HEK293 (cell line): Measurements from ENCODE around the gene ZNF688.

Source experiments
- CTCF ChIA-PET: fragments of 350-600 bp; formaldehyde crosslinking; extraction: SDS; loops from one replicate; lab custom pipeline; 2021; ENCODE audit warnings: antibody characterized with exemption; lab: Yijun Ruan, JAX
- POLR2A ChIA-PET: fragments of 300-600 bp; formaldehyde crosslinking; extraction: SDS; loops from one replicate; lab custom pipeline; 2020; ENCODE audit warnings: antibody characterized with exemption, inconsistent platforms; lab: Yijun Ruan, JAX
- H3K27ac ChIP-seq: fragments of 200-500 bp; sonication (Bioruptor generic); 2 replicates; pipeline ENCODE4 v1.5.1; 2014; ENCODE audit warnings: low read depth, low read length, control low read depth, inconsistent platforms; ENCODE audit errors: extremely low read depth
- H3K36me3 ChIP-seq, 2 experiments: fragments of 200-500 bp in 1 of 2; sonication (Bioruptor generic) in 1 of 2; 1 replicate in 1 of 2; 2 replicates in 1 of 2; pipeline ENCODE4 v1.5.1; 2014 to 2017; ENCODE audit warnings: inconsistent platforms in 2 of 2, low read length in 2 of 2; ENCODE audit not compliant: control insufficient read depth in 2 of 2, insufficient read depth in 1 of 2
- H3K4me1 ChIP-seq: fragments of 200-500 bp; sonication (Bioruptor generic); 2 replicates; pipeline ENCODE4 v1.5.1; 2014; ENCODE audit warnings: mild to moderate bottlenecking, low read length, inconsistent platforms; ENCODE audit not compliant: control insufficient read depth, insufficient read depth
- H3K4me3 ChIP-seq: 2 replicates; pipeline ENCODE4 v1.5.1; 2011; ENCODE audit warnings: low read depth, mild to moderate bottlenecking, control low read depth, low read length, moderate library complexity
- H3K9me3 ChIP-seq: fragments of 200-500 bp; sonication (Bioruptor generic); 2 replicates; pipeline ENCODE4 v1.5.1; 2014; ENCODE audit warnings: low read depth, low read length, inconsistent platforms; ENCODE audit not compliant: control insufficient read depth, insufficient read depth
- SCRT2 ChIP-seq: fragments of 450-650 bp; formaldehyde crosslinking; IDR thresholded peaks from 2 replicates; pipeline ENCODE4 v1.5.1; 2016; ENCODE audit warnings: missing biosample characterization, missing genetic modification characterization
- ZBTB7A ChIP-seq: fragments of 450-650 bp; formaldehyde crosslinking; IDR thresholded peaks from 2 replicates; pipeline ENCODE4 v1.5.1; 2016; ENCODE audit warnings: low read depth, missing biosample characterization, missing genetic modification characterization
- ZNF114 ChIP-seq: fragments of 450-650 bp; formaldehyde crosslinking; IDR thresholded peaks from 2 replicates; pipeline ENCODE4 v1.5.0; 2017; ENCODE audit warnings: missing biosample characterization, missing genetic modification characterization
- ZNF202 ChIP-seq: fragments of 450-650 bp; formaldehyde crosslinking; IDR thresholded peaks from 2 replicates; pipeline ENCODE4 v1.5.1; 2016; ENCODE audit warnings: missing biosample characterization, missing genetic modification characterization, borderline replicate concordance
- ZNF211 ChIP-seq: fragments of 450-650 bp; formaldehyde crosslinking; IDR thresholded peaks from 2 replicates; pipeline ENCODE4 v1.5.1; 2016; ENCODE audit warnings: low read depth, missing biosample characterization, missing genetic modification characterization
- ZNF248 ChIP-seq: fragments of 450-650 bp; formaldehyde crosslinking; IDR thresholded peaks from 2 replicates; pipeline ENCODE4 v1.5.1; 2017; ENCODE audit warnings: missing biosample characterization, missing genetic modification characterization
- ZNF26 ChIP-seq: fragments of 450-650 bp; formaldehyde crosslinking; IDR thresholded peaks from 2 replicates; pipeline ENCODE4 v1.5.1; 2016; ENCODE audit warnings: missing biosample characterization, missing genetic modification characterization
- ZNF473 ChIP-seq: fragments of 450-650 bp; formaldehyde crosslinking; IDR thresholded peaks from 2 replicates; pipeline ENCODE4 v1.5.1; 2017; ENCODE audit warnings: missing biosample characterization, missing genetic modification characterization
- ZNF561 ChIP-seq: fragments of 450-650 bp; IDR thresholded peaks from 2 replicates; pipeline ENCODE4 v1.5.1; 2018; ENCODE audit warnings: missing biosample characterization, missing genetic modification characterization, borderline replicate concordance
- ZNF585B ChIP-seq: fragments of 450-650 bp; formaldehyde crosslinking; IDR thresholded peaks from 2 replicates; pipeline ENCODE4 v1.5.1; 2016; ENCODE audit warnings: missing biosample characterization, missing genetic modification characterization
- ZNF610 ChIP-seq: fragments of 450-650 bp; formaldehyde crosslinking; IDR thresholded peaks from 2 replicates; pipeline ENCODE4 v1.5.1; 2016; ENCODE audit warnings: missing biosample characterization, missing genetic modification characterization, borderline replicate concordance
- ZNF623 ChIP-seq: fragments of 450-650 bp; formaldehyde crosslinking; IDR thresholded peaks from 2 replicates; pipeline ENCODE4 v1.5.1; 2016; ENCODE audit warnings: missing biosample characterization, missing genetic modification characterization
- ZNF624 ChIP-seq: fragments of 450-650 bp; formaldehyde crosslinking; IDR thresholded peaks from 2 replicates; pipeline ENCODE4 v1.5.1; 2017; ENCODE audit warnings: missing biosample characterization, missing genetic modification characterization
- ZNF747 ChIP-seq: fragments of 450-650 bp; formaldehyde crosslinking; IDR thresholded peaks from 2 replicates; pipeline ENCODE4 v1.5.1; 2016; ENCODE audit warnings: missing biosample characterization, missing genetic modification characterization
- ZSCAN4 ChIP-seq: fragments of 450-650 bp; formaldehyde crosslinking; IDR thresholded peaks from 2 replicates; pipeline ENCODE4 v1.5.1; 2017; ENCODE audit warnings: missing biosample characterization, missing genetic modification characterization
- TF ChIP-seq, protein P1 (sequence below): fragments of 450-650 bp; formaldehyde crosslinking; IDR thresholded peaks from 2 replicates; pipeline ENCODE4 v1.5.1; 2016; ENCODE audit warnings: missing biosample characterization, missing genetic modification characterization
- TF ChIP-seq, protein P2 (sequence below): fragments of 450-650 bp; formaldehyde crosslinking; IDR thresholded peaks from 2 replicates; pipeline ENCODE4 v1.5.1; 2017; ENCODE audit warnings: missing biosample characterization, missing genetic modification characterization
- TF ChIP-seq, protein P3 (sequence below): fragments of 450-650 bp; formaldehyde crosslinking; IDR thresholded peaks from 2 replicates; pipeline ENCODE4 v1.5.1; 2016; ENCODE audit warnings: missing biosample characterization, missing genetic modification characterization, borderline replicate concordance
- TF ChIP-seq, protein P4 (sequence below): fragments of 450-650 bp; formaldehyde crosslinking; IDR thresholded peaks from 2 replicates; pipeline ENCODE4 v1.5.1; 2016; ENCODE audit warnings: missing biosample characterization, missing genetic modification characterization
- TF ChIP-seq, protein P5 (sequence below): fragments of 450-650 bp; formaldehyde crosslinking; IDR thresholded peaks from 2 replicates; pipeline ENCODE4 v1.5.1; 2016; ENCODE audit warnings: missing biosample characterization, missing genetic modification characterization

The ZNF688 gene

GRCh38 chr16:30565526-30565925 is 6.0 kb downstream of the ZNF688 start (continued):
- TF ChIP-seq, protein P1, sequence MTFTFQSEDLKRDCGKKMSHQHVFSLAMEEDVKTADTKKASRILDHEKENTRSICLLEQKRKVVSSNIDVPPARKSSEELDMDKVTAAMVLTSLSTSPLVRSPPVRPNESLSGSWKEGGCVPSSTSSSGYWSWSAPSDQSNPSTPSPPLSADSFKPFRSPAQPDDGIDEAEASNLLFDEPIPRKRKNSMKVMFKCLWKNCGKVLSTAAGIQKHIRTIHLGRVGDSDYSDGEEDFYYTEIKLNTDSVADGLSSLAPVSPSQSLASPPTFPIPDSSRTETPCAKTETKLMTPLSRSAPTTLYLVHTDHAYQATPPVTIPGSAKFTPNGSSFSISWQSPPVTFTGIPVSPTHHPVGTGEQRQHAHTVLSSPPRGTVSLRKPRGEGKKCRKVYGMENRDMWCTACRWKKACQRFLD: no peak
- TF ChIP-seq ZNF585B (tag by site-specific recombination): no peak
- TF ChIP-seq, protein P2, sequence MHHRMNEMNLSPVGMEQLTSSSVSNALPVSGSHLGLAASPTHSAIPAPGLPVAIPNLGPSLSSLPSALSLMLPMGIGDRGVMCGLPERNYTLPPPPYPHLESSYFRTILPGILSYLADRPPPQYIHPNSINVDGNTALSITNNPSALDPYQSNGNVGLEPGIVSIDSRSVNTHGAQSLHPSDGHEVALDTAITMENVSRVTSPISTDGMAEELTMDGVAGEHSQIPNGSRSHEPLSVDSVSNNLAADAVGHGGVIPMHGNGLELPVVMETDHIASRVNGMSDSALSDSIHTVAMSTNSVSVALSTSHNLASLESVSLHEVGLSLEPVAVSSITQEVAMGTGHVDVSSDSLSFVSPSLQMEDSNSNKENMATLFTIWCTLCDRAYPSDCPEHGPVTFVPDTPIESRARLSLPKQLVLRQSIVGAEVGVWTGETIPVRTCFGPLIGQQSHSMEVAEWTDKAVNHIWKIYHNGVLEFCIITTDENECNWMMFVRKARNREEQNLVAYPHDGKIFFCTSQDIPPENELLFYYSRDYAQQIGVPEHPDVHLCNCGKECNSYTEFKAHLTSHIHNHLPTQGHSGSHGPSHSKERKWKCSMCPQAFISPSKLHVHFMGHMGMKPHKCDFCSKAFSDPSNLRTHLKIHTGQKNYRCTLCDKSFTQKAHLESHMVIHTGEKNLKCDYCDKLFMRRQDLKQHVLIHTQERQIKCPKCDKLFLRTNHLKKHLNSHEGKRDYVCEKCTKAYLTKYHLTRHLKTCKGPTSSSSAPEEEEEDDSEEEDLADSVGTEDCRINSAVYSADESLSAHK (tag by site-specific recombination): no peak

DNA sequence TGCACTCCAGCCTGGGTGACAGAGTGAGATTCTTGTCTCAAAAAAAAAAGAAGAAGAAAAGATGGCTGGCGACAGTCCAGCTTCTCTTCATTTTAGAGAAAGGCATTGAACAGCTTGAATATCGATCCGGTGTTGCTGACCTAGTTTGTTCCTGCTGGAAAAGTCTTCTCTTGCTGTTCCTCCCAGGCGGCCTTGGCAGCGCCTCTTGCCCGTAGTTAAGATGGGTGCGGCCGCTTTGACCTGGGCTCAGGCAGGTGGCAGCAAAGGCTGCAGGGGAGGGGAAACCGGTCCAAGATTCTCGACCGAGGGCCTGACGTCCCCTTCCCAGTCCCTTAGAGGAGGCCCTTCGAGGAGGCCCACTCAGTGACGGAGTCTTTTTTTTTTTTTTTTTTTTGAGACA is 9.5 kb downstream of the ZNF688 start:
- H3K36me3 ChIP-seq: no peaks in the 10 kb centered on the region
- TF ChIP-seq, protein P3, sequence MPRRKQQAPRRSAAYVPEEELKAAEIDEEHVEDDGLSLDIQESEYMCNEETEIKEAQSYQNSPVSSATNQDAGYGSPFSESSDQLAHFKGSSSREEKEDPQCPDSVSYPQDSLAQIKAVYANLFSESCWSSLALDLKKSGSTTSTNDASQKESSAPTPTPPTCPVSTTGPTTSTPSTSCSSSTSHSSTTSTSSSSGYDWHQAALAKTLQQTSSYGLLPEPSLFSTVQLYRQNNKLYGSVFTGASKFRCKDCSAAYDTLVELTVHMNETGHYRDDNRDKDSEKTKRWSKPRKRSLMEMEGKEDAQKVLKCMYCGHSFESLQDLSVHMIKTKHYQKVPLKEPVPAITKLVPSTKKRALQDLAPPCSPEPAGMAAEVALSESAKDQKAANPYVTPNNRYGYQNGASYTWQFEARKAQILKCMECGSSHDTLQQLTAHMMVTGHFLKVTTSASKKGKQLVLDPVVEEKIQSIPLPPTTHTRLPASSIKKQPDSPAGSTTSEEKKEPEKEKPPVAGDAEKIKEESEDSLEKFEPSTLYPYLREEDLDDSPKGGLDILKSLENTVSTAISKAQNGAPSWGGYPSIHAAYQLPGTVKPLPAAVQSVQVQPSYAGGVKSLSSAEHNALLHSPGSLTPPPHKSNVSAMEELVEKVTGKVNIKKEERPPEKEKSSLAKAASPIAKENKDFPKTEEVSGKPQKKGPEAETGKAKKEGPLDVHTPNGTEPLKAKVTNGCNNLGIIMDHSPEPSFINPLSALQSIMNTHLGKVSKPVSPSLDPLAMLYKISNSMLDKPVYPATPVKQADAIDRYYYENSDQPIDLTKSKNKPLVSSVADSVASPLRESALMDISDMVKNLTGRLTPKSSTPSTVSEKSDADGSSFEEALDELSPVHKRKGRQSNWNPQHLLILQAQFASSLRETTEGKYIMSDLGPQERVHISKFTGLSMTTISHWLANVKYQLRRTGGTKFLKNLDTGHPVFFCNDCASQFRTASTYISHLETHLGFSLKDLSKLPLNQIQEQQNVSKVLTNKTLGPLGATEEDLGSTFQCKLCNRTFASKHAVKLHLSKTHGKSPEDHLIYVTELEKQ (tag by site-specific recombination): no peak
- TF ChIP-seq ZBTB7A (no peak), ZNF26 (tag by site-specific recombination) (no peak), ZNF248 (tag by site-specific recombination) (no peak), ZNF211 (tag by site-specific recombination) (no peak), ZNF747 (tag by site-specific recombination) (no peak), ZNF202 (tag by site-specific recombination) (no peak), ZNF114 (tag by site-specific recombination) (no peak), ZSCAN4 (no peak), ZNF624 (no peak), SCRT2 (tag by site-specific recombination) (no peak), ZNF610 (tag by site-specific recombination) (no peak), ZNF473 (tag by site-specific recombination) (no peak), ZNF623 (no peak), ZNF561 (tag by site-specific recombination) (no peak)
- TF ChIP-seq, protein P4, sequence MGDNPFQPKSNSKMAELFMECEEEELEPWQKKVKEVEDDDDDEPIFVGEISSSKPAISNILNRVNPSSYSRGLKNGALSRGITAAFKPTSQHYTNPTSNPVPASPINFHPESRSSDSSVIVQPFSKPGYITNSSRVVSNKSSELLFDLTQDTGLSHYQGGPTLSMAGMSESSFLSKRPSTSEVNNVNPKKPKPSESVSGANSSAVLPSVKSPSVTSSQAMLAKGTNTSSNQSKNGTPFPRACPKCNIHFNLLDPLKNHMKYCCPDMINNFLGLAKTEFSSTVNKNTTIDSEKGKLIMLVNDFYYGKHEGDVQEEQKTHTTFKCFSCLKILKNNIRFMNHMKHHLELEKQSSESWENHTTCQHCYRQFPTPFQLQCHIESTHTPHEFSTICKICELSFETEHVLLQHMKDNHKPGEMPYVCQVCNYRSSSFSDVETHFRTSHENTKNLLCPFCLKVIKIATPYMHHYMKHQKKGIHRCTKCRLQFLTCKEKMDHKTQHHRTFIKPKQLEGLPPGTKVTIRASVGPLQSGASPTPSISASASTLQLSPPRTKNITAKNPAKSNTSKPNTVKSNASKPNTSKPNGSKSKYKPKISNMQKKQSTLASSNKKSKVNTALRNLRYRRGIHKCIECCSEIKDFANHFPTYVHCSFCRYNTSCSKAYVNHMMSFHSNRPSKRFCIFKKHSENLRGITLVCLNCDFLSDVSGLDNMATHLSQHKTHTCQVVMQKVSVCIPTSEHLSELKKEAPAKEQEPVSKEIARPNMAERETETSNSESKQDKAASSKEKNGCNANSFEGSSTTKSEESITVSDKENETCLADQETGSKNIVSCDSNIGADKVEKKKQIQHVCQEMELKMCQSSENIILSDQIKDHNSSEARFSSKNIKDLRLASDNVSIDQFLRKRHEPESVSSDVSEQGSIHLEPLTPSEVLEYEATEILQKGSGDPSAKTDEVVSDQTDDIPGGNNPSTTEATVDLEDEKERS: no peak
- TF ChIP-seq, protein P5, sequence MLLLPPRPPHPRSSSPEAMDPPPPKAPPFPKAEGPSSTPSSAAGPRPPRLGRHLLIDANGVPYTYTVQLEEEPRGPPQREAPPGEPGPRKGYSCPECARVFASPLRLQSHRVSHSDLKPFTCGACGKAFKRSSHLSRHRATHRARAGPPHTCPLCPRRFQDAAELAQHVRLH (tag by site-specific recombination): no peak
- POLR2A ChIA-PET: no interaction called here
- H3K27ac ChIP-seq: no peak overlapping the region
- peaks cover 2% of the 10 kb centered on the region; the same call in 1 of the 2 replicates for H3K4me1 ChIP-seq
- CTCF ChIA-PET: interaction anchor here (0.7 kb wide), 1 partner anchor 36 kb away, joined by 3 read pairs; no protein-coding TSS in a partner anchor
- H3K9me3 ChIP-seq: no peaks in the 10 kb centered on the region
- no peak overlapping the region for H3K4me3 ChIP-seq
